Measurements from ENCODE around the gene KIRREL3.

The KIRREL3 gene

GRCh38 chr11:127000291-127000968 is at the start of gene KIRREL3:
TSS of gene KIRREL3 (minus strand) at chr11:127000770.
- no peak for DNase-seq (ENCODE audit: low read depth in 2 of 2)

- no peak for DNase-seq (ENCODE audit: low read depth in 2 of 2)
Measured at GRCh38 chr11:127050186-127050585, 49.6 kb upstream of the KIRREL3 start.

GRCh38 chr11:127049486-127049885 is 48.9 kb upstream of the KIRREL3 start:
- DNase-seq (ENCODE audit: low read depth in 2 of 2) = no peak

GRCh38 chr11:127044535-127044934 is 44.0 kb upstream of the KIRREL3 start:
- no peak for DNase-seq (ENCODE audit: low read depth in 2 of 2)

GRCh38 chr11:127042445-127042844 is 41.9 kb upstream of the KIRREL3 start:
- no peak for DNase-seq (ENCODE audit: low read depth in 2 of 2)

- DNase-seq (ENCODE audit: low read depth in 2 of 2) = no peak
Measured at GRCh38 chr11:127039591-127039990, 39.0 kb upstream of the KIRREL3 start.

- no peak for DNase-seq (ENCODE audit: low read depth in 2 of 2)
Measured at GRCh38 chr11:127037596-127037995, 37.0 kb upstream of the KIRREL3 start.

GRCh38 chr11:127037001-127037400 is 36.4 kb upstream of the KIRREL3 start:
- no peak for DNase-seq (ENCODE audit: low read depth in 2 of 2)

GRCh38 chr11:127035824-127036223 is 35.3 kb upstream of the KIRREL3 start:
- no peak for DNase-seq (ENCODE audit: low read depth in 2 of 2)

GRCh38 chr11:127034973-127035372 is 34.4 kb upstream of the KIRREL3 start:
- no peak for DNase-seq (ENCODE audit: low read depth in 2 of 2)

- no peak for DNase-seq (ENCODE audit: low read depth in 2 of 2)
Measured at GRCh38 chr11:127028648-127029047, 28.1 kb upstream of the KIRREL3 start.

- DNase-seq (ENCODE audit: low read depth in 2 of 2) = no peak
Measured at GRCh38 chr11:127027789-127028188, 27.2 kb upstream of the KIRREL3 start.

- DNase-seq (ENCODE audit: low read depth in 2 of 2) = no peak
Measured at GRCh38 chr11:127027000-127027399, 26.4 kb upstream of the KIRREL3 start.

GRCh38 chr11:127023991-127024390 is 23.4 kb upstream of the KIRREL3 start:
- DNase-seq (ENCODE audit: low read depth in 2 of 2) = no peak

- no peak for DNase-seq (ENCODE audit: low read depth in 2 of 2)
Measured at GRCh38 chr11:127018683-127019279, 18.2 kb upstream of the KIRREL3 start.

GRCh38 chr11:127017482-127017881 is 16.9 kb upstream of the KIRREL3 start:
- no peak for DNase-seq (ENCODE audit: low read depth in 2 of 2)

GRCh38 chr11:127013550-127013949 is 13.0 kb upstream of the KIRREL3 start:
- no peak for DNase-seq (ENCODE audit: low read depth in 2 of 2)

- DNase-seq (ENCODE audit: low read depth in 2 of 2) = no peak
Measured at GRCh38 chr11:127006311-127006710, 5.7 kb upstream of the KIRREL3 start.

GRCh38 chr11:127003260-127003981 is 2.9 kb upstream of the KIRREL3 start:
- peak in 1 of 2 experiments; percentile 4 for DNase-seq (ENCODE audit: low read depth in 2 of 2)

GRCh38 chr11:127002669-127003259 is 2.2 kb upstream of the KIRREL3 start:
- no peak for DNase-seq (ENCODE audit: low read depth in 2 of 2)

- no peak for DNase-seq (ENCODE audit: low read depth in 2 of 2)
Measured at GRCh38 chr11:127000981-127001380, 411 bp upstream of the KIRREL3 start.

GRCh38 chr11:126999366-126999765 is 1.2 kb downstream of the KIRREL3 start:
- no peak for DNase-seq (ENCODE audit: low read depth in 2 of 2)

GRCh38 chr11:126997641-126998040 is 2.9 kb downstream of the KIRREL3 start:
- no peak for DNase-seq (ENCODE audit: low read depth in 2 of 2)
